Measurements from ENCODE around the gene ARHGAP6.

DNA sequence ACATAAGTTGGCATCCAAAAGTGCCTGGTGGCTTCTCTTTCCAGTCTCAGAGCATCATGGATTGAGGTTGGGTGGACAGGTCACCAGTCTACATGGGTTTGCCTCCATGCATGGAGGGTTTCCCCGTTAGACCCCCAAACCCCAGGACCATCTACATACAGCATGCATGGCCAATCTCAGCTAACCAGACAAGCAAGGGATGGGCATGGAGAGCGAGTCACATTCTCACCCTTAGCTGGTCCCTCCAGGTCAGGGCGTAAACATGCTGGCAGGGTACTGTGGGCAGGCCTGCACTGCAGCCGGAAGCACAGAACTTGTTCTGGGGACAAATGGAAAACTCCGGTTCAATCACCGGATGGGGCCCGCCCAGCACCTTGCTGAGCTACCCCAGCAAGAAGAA is 517.3 kb downstream of the ARHGAP6 start:
- TF ChIP-seq POLR2A (IDR thresholded peaks at IDR 0.05): no peak
- TF ChIP-seq, protein P1, sequence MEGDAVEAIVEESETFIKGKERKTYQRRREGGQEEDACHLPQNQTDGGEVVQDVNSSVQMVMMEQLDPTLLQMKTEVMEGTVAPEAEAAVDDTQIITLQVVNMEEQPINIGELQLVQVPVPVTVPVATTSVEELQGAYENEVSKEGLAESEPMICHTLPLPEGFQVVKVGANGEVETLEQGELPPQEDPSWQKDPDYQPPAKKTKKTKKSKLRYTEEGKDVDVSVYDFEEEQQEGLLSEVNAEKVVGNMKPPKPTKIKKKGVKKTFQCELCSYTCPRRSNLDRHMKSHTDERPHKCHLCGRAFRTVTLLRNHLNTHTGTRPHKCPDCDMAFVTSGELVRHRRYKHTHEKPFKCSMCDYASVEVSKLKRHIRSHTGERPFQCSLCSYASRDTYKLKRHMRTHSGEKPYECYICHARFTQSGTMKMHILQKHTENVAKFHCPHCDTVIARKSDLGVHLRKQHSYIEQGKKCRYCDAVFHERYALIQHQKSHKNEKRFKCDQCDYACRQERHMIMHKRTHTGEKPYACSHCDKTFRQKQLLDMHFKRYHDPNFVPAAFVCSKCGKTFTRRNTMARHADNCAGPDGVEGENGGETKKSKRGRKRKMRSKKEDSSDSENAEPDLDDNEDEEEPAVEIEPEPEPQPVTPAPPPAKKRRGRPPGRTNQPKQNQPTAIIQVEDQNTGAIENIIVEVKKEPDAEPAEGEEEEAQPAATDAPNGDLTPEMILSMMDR (IDR thresholded peaks at IDR 0.05): no peak
